Mesendoderm (in vitro differentiated cells): ENCODE data around the gene NRL.
A peak's percentile ranks its signal among the peaks of the same experiment; 100 is the strongest.

Experiments used
- DNase-seq: peaks from one replicate; pipeline ENCODE4 v3.0.0; 2013
- H2AK5ac ChIP-seq: 2 replicates; pipeline ENCODE4 v1.6.1; 2013; ENCODE audit warnings: low read length, inconsistent platforms
- H2BK120ac ChIP-seq: 2 replicates; pipeline ENCODE4 v1.6.1; 2013; ENCODE audit warnings: low read depth, mild to moderate bottlenecking, low read length, moderate library complexity, mixed read lengths
- H2BK15ac ChIP-seq: replicated peaks from 2 replicates; pipeline ENCODE4 v1.6.1; 2013; ENCODE audit warnings: low read depth, mild to moderate bottlenecking, moderate library complexity
- H2BK5ac ChIP-seq: 2 replicates; pipeline ENCODE4 v1.6.1; 2013; ENCODE audit warnings: low read length, inconsistent platforms
- H3K18ac ChIP-seq: 2 replicates; pipeline ENCODE4 v1.6.1; 2013; ENCODE audit warnings: mild to moderate bottlenecking, low read length, mixed read lengths
- H3K23ac ChIP-seq: one replicate; pipeline ENCODE4 v1.6.1; 2013; ENCODE audit warnings: low read length
- H3K27ac ChIP-seq: 2 replicates; pipeline ENCODE4 v1.5.1; 2013; ENCODE audit warnings: low read depth, mild to moderate bottlenecking, inconsistent platforms, low read length, moderate library complexity
- H3K27me3 ChIP-seq: 2 replicates; pipeline ENCODE4 v1.6.1; 2013; ENCODE audit warnings: low read length, control low read depth, mild to moderate bottlenecking, inconsistent platforms; ENCODE audit not compliant: insufficient read depth, poor library complexity
- H3K36me3 ChIP-seq: 2 replicates; pipeline ENCODE4 v1.6.1; 2013; ENCODE audit warnings: low read length, inconsistent platforms; ENCODE audit not compliant: control insufficient read depth, insufficient read depth
- H3K4ac ChIP-seq: one replicate; pipeline ENCODE4 v1.6.1; 2013; ENCODE audit warnings: low read depth, mild to moderate bottlenecking, low read length, moderate library complexity
- H3K4me1 ChIP-seq: 2 replicates; pipeline ENCODE4 v1.6.1; 2013; ENCODE audit warnings: low read depth, low read length, inconsistent platforms; ENCODE audit not compliant: control insufficient read depth
- H3K4me2 ChIP-seq: 2 replicates; pipeline ENCODE4 v1.6.1; 2013; ENCODE audit warnings: low read length
- H3K4me3 ChIP-seq: 2 replicates; pipeline ENCODE4 v1.5.1; 2013; ENCODE audit warnings: mild to moderate bottlenecking, low read length
- H3K56ac ChIP-seq: one replicate; pipeline ENCODE4 v1.6.1; 2013; ENCODE audit warnings: low read length
- H3K79me1 ChIP-seq: 2 replicates; pipeline ENCODE4 v1.6.1; 2013; ENCODE audit warnings: low read length, inconsistent platforms
- H3K79me2 ChIP-seq: 2 replicates; pipeline ENCODE4 v1.6.1; 2013; ENCODE audit warnings: mild to moderate bottlenecking, low read length; ENCODE audit not compliant: control insufficient read depth, insufficient read depth
- H3K9ac ChIP-seq: 2 replicates; pipeline ENCODE4 v1.6.1; 2013; ENCODE audit warnings: low read length, inconsistent platforms
- H4K5ac ChIP-seq: one replicate; pipeline ENCODE4 v1.6.1; 2013; ENCODE audit warnings: low read length
- H4K8ac ChIP-seq: one replicate; pipeline ENCODE4 v1.6.1; 2013; ENCODE audit warnings: low read depth, mild to moderate bottlenecking, control low read depth, low read length, moderate library complexity
- WGBS: extraction: QIAGEN DNeasy Blood & Tissue Kit; methylation state at CpG from one replicate; pipeline ENCODE4 v1.1.7; 2013; ENCODE audit warnings: low lambda C conversion rate, missing lambda C conversion rate; ENCODE audit not compliant: insufficient coverage; ENCODE audit errors: extremely low coverage; 5-methylcytosine and 5-hydroxymethylcytosine counted together

NRL gene

DNA sequence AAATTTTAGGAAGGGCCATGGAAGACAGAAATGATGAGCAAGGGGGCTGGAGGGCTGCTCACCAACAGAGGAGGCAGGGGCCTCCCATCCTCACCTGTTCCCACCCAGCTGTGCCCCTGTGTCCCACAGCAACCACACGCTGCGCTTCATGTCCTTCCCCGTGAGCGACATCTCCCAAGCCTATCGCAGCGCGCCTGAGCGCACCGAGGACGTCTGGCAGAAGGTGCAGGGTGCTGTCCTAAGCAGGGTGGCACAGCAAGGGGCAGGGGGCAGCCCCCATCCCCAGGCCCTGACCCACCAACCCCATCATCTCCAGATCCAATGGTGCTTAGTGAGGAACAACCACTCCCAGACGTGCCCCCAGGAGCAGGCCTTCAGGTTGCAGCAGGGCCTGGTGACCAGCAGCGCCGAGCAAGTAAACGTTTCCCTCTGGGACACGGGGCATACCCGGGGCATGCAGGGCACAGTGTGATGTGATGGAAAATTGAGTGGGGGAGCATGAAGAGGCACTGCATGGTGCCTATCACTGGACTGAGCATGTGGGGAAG, 54.8 kb downstream of the NRL start:
- no peak overlapping the region for H3K27ac ChIP-seq
- H3K27me3 ChIP-seq, result no peaks in the 10 kb centered on the region
- H3K4me3 ChIP-seq, result no peak overlapping the region

DNA sequence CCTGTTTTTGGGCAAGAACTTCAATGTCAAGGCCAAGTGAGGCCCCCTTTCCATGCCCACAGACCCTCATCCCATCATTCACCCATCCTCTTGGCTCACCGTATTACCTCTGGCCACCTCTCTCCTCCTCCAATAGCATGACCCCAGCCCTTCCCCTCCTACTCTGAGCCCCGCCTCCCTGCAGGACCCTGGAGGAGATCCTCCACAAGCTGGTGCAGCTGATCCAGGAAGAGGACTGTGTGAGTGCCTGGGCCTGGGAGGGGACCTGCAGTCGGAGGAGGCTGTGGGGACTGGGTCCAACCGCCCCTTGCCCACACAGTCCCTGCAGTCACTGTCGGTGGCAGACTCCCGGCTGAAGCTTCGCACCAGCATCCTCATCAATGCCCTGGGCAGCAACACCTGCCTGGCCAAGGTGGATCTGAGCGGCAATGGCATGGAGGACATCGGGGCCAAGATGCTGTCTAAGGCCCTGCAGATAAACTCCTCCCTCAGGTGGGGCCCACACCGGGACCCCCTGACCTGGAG, 55.7 kb downstream of the NRL start:
- Histone ChIP-seq H3K36me3 (no peaks in the 10 kb centered on the region), H3K4me3 (no peak overlapping the region), H2BK5ac (no peak overlapping the region), H3K27ac (no peak overlapping the region), H3K23ac (no peak overlapping the region), H2AK5ac (no peak overlapping the region), H3K79me1 (no peaks in the 10 kb centered on the region), H2BK120ac (no peak overlapping the region), H3K4me1 (no peaks in the 10 kb centered on the region), H3K27me3 (no peaks in the 10 kb centered on the region), H4K8ac (no peak overlapping the region), H3K56ac (no peak overlapping the region), H3K79me2 (no peaks in the 10 kb centered on the region), H3K4me2 (no peak overlapping the region), H4K5ac (no peak overlapping the region), H2BK15ac (no peak overlapping the region), H3K4ac (no peak overlapping the region), H3K18ac (no peak overlapping the region), H3K9ac (no peak overlapping the region)
- no CpG with 5 or more reads among the region's 10 CpGs for WGBS
- DNase-seq, result peak; percentile 40

More for the DNA sequence above, 54.8 kb downstream of the NRL start:
- no CpG with 5 or more reads among the region's 16 CpGs for WGBS
- H4K5ac ChIP-seq, result no peak overlapping the region
- no peak overlapping the region for H3K4me2 ChIP-seq
- H3K79me2 ChIP-seq, result no peaks in the 10 kb centered on the region
- no peak overlapping the region for H3K23ac ChIP-seq
- H3K36me3 ChIP-seq, result no peaks in the 10 kb centered on the region
- no peak overlapping the region for H3K4ac ChIP-seq
- no peaks in the 10 kb centered on the region for H3K4me1 ChIP-seq
- H2BK5ac ChIP-seq, result no peak overlapping the region
- DNase-seq, result no peak
- no peak overlapping the region for H4K8ac ChIP-seq
- H3K18ac ChIP-seq, result no peak overlapping the region
- no peak overlapping the region for H2BK15ac ChIP-seq
- no peak overlapping the region for H3K9ac ChIP-seq
- no peak overlapping the region for H3K56ac ChIP-seq
- no peak overlapping the region for H2BK120ac ChIP-seq
- H2AK5ac ChIP-seq, result no peak overlapping the region
- H3K79me1 ChIP-seq, result no peaks in the 10 kb centered on the region

DNA sequence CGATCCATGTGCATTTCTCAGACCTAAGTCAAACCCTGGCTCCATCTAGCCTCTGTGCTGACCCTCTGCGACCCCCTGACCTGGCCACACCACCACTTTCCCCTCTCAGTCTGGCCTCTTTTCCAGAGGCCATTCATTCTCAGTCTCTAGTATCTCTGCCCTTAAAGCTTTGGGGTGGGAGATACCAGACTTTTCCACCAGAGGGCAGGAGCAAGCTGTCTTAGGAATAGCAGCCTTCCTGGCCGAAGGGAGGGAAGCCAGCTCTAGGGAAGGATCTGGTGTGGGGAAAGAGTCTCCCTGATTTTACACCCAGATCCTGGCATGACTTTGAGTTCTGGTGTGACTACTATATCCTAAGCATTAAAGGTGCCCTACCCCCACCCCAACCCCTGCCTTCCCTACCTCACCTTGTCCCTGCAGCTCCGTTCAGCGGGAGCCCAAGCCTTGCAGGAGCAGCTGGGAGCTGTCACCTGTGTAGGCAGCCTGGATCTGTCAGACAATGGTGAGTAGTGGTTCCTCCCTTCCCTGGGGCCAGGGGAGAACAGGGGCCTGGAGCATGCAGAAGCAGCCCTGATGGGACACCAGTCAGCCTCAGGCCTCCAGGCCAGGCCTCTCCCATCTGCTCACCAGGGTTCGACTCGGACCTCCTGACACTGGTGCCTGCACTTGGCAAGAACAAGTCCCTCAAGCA, 56.3 kb downstream of the NRL start:
- Histone ChIP-seq H2BK5ac (no peak overlapping the region), H3K27ac (no peak overlapping the region), H3K23ac (no peak overlapping the region), H2BK120ac (no peak overlapping the region), H3K4ac (no peak overlapping the region), H3K4me1 (no peaks in the 10 kb centered on the region), H4K5ac (no peak overlapping the region), H3K4me2 (no peak overlapping the region), H3K79me1 (no peaks in the 10 kb centered on the region), H3K56ac (peak overlapping the region; percentile 49), H3K4me3 (no peak overlapping the region), H3K36me3 (no peaks in the 10 kb centered on the region), H3K18ac (no peak overlapping the region), H3K79me2 (no peaks in the 10 kb centered on the region), H3K27me3 (no peaks in the 10 kb centered on the region), H4K8ac (no peak overlapping the region), H2BK15ac (no peak overlapping the region), H2AK5ac (no peak overlapping the region), H3K9ac (no peak overlapping the region)
- no CpG with 5 or more reads among the region's 7 CpGs for WGBS
- DNase-seq, result peak; percentile 80

DNA sequence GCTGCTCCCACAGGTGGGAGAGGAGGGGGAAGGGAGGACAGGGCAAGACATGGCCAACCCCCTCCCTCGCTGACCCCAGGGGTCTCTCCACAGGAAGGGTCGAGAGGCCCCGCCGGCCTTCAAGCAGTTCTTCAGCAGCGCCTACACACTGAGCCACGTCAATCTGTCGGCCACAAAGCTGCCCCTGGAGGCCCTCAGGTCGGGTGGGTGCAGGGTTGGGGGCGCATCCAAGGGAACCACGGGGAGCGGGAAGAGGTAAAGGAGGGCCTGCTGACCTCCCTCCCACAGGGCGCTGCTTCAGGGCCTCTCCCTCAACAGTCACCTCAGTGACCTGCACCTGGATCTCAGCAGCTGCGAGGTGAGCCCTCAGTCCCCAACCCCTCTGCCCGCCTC, 56.9 kb downstream of the NRL start:
- no peak overlapping the region for H4K5ac ChIP-seq
- H3K4me2 ChIP-seq, result no peak overlapping the region
- no peak for DNase-seq
- H3K79me2 ChIP-seq, result no peaks in the 10 kb centered on the region
- H3K18ac ChIP-seq, result no peak overlapping the region
- H4K8ac ChIP-seq, result no peak overlapping the region
- no peak overlapping the region for H3K9ac ChIP-seq
- H3K79me1 ChIP-seq, result no peaks in the 10 kb centered on the region
- no peak overlapping the region for H3K4me3 ChIP-seq
- no peaks in the 10 kb centered on the region for H3K4me1 ChIP-seq
- no peak overlapping the region for H3K4ac ChIP-seq
- no peak overlapping the region for H3K23ac ChIP-seq
- no peak overlapping the region for H2AK5ac ChIP-seq
- no CpG with 5 or more reads among the region's 14 CpGs for WGBS
- no peaks in the 10 kb centered on the region for H3K27me3 ChIP-seq
- no peak overlapping the region for H2BK120ac ChIP-seq
- H2BK5ac ChIP-seq, result no peak overlapping the region
- H3K56ac ChIP-seq, result no peak overlapping the region
- H3K36me3 ChIP-seq, result no peaks in the 10 kb centered on the region
- H2BK15ac ChIP-seq, result no peak overlapping the region
- no peak overlapping the region for H3K27ac ChIP-seq

DNA sequence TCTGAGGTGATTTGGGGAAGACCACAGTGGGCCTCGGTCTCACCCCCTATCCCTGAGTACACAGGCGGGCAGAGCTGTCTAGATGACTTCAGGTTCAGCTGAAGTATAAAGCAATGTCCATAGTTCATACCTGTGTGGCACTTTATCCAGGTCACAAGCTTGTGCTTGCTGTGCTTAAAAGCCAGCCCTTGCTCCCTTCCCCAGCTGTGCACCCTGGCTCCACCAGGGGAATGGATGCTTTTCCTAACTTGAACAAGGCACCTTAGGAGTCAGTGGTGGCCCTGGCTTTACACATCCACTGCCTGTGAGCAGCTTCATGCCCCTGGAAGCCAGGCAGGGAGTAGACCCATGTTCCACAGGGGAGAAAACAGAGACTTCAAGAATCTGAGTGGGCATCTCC, 57.5 kb downstream of the NRL start:
- WGBS, result no CpG with 5 or more reads among the region's 2 CpGs

More for the DNA sequence above, 57.5 kb downstream of the NRL start:
- Histone ChIP-seq H3K56ac (no peak overlapping the region), H3K18ac (no peak overlapping the region), H3K27me3 (no peaks in the 10 kb centered on the region), H4K5ac (no peak overlapping the region), H3K36me3 (no peaks in the 10 kb centered on the region), H4K8ac (no peak overlapping the region), H3K79me2 (no peaks in the 10 kb centered on the region), H2BK15ac (no peak overlapping the region), H3K27ac (no peak overlapping the region), H3K4ac (no peak overlapping the region), H3K9ac (no peak overlapping the region), H2BK5ac (no peak overlapping the region), H3K4me1 (no peaks in the 10 kb centered on the region), H3K23ac (no peak overlapping the region), H3K4me3 (no peak overlapping the region), H2AK5ac (no peak overlapping the region), H3K79me1 (no peaks in the 10 kb centered on the region), H3K4me2 (no peak overlapping the region), H2BK120ac (no peak overlapping the region)
- no peak for DNase-seq
